ENCODE data around the gene ROS1.

ROS1 gene

DNA sequence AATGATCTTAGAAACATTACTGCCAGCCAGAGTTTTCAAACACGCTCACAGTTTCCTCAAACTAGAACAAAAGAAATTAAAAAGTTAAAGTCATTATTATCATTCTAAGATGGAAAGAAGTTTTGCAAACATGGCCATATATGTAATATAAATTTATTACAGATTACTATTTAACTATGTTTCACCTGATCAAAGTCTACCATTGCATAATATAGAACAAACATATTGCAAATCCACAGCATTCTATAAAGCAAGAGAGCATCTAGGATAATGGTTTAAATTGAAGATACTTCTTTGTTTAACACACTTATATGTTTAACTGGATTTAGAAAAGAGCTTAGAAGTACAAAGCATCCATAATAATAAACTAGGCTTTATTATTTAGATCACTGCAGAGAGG is 30.5 kb upstream of the ROS1 start:
- no peaks in the 10 kb centered on the region for H3K4me1 ChIP-seq (ENCODE audit: control insufficient read depth, insufficient read depth, low read depth, low read length)
- H2AFZ ChIP-seq (ENCODE audit: low read depth, low read length) = no peak overlapping the region
- no peak overlapping the region for H3K23ac ChIP-seq (ENCODE audit: low read length in 2 of 2)
- WGBS = no CpG with 5 or more reads among the region's 1 CpG
- H3K27me3 ChIP-seq (ENCODE audit: control insufficient read depth in 1 of 2, insufficient read depth in 1 of 2, low read length in 2 of 2) = no peaks in the 10 kb centered on the region
- H2BK120ac ChIP-seq (ENCODE audit: low read depth, low read length) = no peak overlapping the region
- no peak overlapping the region for H4K91ac ChIP-seq (ENCODE audit: low read length)
- no peak overlapping the region for H3K4me2 ChIP-seq (ENCODE audit: low read length, poor library complexity, severe bottlenecking)
- no peak overlapping the region for H3K18ac ChIP-seq (ENCODE audit: low read depth in 1 of 2, low read length in 2 of 2)
- H3K4me3 ChIP-seq (ENCODE audit: insufficient read depth in 1 of 2, low read depth in 1 of 2, low read length in 2 of 2) = no peak overlapping the region
- H2BK15ac ChIP-seq (ENCODE audit: low read depth, poor library complexity, severe bottlenecking) = no peak overlapping the region
- no peaks in the 10 kb centered on the region for H3K79me1 ChIP-seq (replicated peaks; ENCODE audit: low read length, poor library complexity, severe bottlenecking)
- H2BK5ac ChIP-seq (ENCODE audit: low read depth, low read length, poor library complexity, severe bottlenecking) = no peak overlapping the region
- DNase-seq = no peak
- no peak overlapping the region for H3K27ac ChIP-seq (ENCODE audit: low read length, poor library complexity, severe bottlenecking)
- no peak overlapping the region for H3K9ac ChIP-seq (ENCODE audit: low read length)
- H3K14ac ChIP-seq (ENCODE audit: low read length in 2 of 2) = no peak overlapping the region
- H4K8ac ChIP-seq (ENCODE audit: low read length) = no peak overlapping the region
- H3K36me3 ChIP-seq (ENCODE audit: control insufficient read depth in 1 of 2, insufficient read depth in 2 of 2, low read depth in 1 of 2, low read length in 2 of 2) = no peaks in the 10 kb centered on the region
- no peak overlapping the region for H3K4ac ChIP-seq (ENCODE audit: low read depth in 1 of 2, low read length in 2 of 2)
- no peak overlapping the region for H2BK12ac ChIP-seq (ENCODE audit: low read length in 2 of 2)
- no peak overlapping the region for H2AK5ac ChIP-seq (ENCODE audit: low read length, severe bottlenecking)
- H3K9me3 ChIP-seq (ENCODE audit: control insufficient read depth, low read length) = no peaks in the 10 kb centered on the region

DNA sequence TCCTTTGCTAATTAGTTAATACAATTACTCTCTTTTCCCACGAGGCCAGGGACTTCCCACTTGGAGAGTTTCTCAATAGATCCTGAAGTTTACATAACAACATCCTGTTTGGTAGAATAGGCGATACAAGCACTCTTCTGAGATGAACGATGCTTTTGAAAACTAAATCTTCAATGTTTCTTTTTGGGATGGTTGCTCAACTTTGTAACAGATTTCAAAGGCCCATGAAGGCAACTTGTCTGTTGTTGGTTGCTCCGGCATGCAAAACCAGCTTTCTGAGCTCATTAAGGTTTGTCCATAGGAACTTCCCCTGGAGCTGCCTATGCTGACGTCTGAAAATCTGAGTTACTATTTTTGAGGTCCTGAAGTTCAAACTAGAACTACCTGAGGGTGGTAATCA is 25.9 kb upstream of the ROS1 start:
- no peak overlapping the region for H3K4me2 ChIP-seq (ENCODE audit: low read length, poor library complexity, severe bottlenecking)
- H3K14ac ChIP-seq (ENCODE audit: low read length in 2 of 2) = no peak overlapping the region
- no peak overlapping the region for H2BK120ac ChIP-seq (ENCODE audit: low read depth, low read length)
- 24% methylated on average over 4 of the region's 5 CpGs for WGBS
- H3K4ac ChIP-seq (ENCODE audit: low read depth in 1 of 2, low read length in 2 of 2) = no peak overlapping the region
- H2BK5ac ChIP-seq (ENCODE audit: low read depth, low read length, poor library complexity, severe bottlenecking) = no peak overlapping the region
- no peaks in the 10 kb centered on the region for H3K79me1 ChIP-seq (replicated peaks; ENCODE audit: low read length, poor library complexity, severe bottlenecking)
- H3K27ac ChIP-seq (ENCODE audit: low read length, poor library complexity, severe bottlenecking) = no peak overlapping the region
- no peak overlapping the region for H3K18ac ChIP-seq (ENCODE audit: low read depth in 1 of 2, low read length in 2 of 2)
- H3K4me3 ChIP-seq (ENCODE audit: insufficient read depth in 1 of 2, low read depth in 1 of 2, low read length in 2 of 2) = no peak overlapping the region
- no peaks in the 10 kb centered on the region for H3K36me3 ChIP-seq (ENCODE audit: control insufficient read depth in 1 of 2, insufficient read depth in 2 of 2, low read depth in 1 of 2, low read length in 2 of 2)
- H4K8ac ChIP-seq (ENCODE audit: low read length) = no peak overlapping the region
- H2AFZ ChIP-seq (ENCODE audit: low read depth, low read length) = no peak overlapping the region
- no peaks in the 10 kb centered on the region for H3K27me3 ChIP-seq (ENCODE audit: control insufficient read depth in 1 of 2, insufficient read depth in 1 of 2, low read length in 2 of 2)
- no peak overlapping the region for H4K91ac ChIP-seq (ENCODE audit: low read length)
- H2BK12ac ChIP-seq (ENCODE audit: low read length in 2 of 2) = no peak overlapping the region
- H3K9ac ChIP-seq (ENCODE audit: low read length) = no peak overlapping the region
- no peak overlapping the region for H2AK5ac ChIP-seq (ENCODE audit: low read length, severe bottlenecking)
- no peak overlapping the region for H2BK15ac ChIP-seq (ENCODE audit: low read depth, poor library complexity, severe bottlenecking)
- DNase-seq = peak; percentile 82
- H3K4me1 ChIP-seq (ENCODE audit: control insufficient read depth, insufficient read depth, low read depth, low read length) = peaks cover 6% of the 10 kb centered on the region
- no peaks in the 10 kb centered on the region for H3K9me3 ChIP-seq (ENCODE audit: control insufficient read depth, low read length)
- no peak overlapping the region for H3K23ac ChIP-seq (ENCODE audit: low read length in 2 of 2)

- peak overlapping the region in 1 of 2 experiments; percentile 23 for H3K4me3 ChIP-seq (ENCODE audit: insufficient read depth in 1 of 2, low read depth in 1 of 2, low read length in 2 of 2)
- H3K27me3 ChIP-seq (ENCODE audit: control insufficient read depth in 1 of 2, insufficient read depth in 1 of 2, low read length in 2 of 2) = no peaks in the 10 kb centered on the region
- H3K18ac ChIP-seq (ENCODE audit: low read depth in 1 of 2, low read length in 2 of 2) = peak overlapping the region in 1 of 2 experiments; percentile 69
- no peaks in the 10 kb centered on the region for H3K36me3 ChIP-seq (ENCODE audit: control insufficient read depth in 1 of 2, insufficient read depth in 2 of 2, low read depth in 1 of 2, low read length in 2 of 2)
- H3K27ac ChIP-seq (ENCODE audit: low read length, poor library complexity, severe bottlenecking) = peak overlapping the region; percentile 66
- no peaks in the 10 kb centered on the region for H3K9me3 ChIP-seq (ENCODE audit: control insufficient read depth, low read length)
- peak overlapping the region; percentile 79 for H2AFZ ChIP-seq (ENCODE audit: low read depth, low read length)
- peak overlapping the region; percentile 98 for H2BK15ac ChIP-seq (ENCODE audit: low read depth, poor library complexity, severe bottlenecking)
- H4K8ac ChIP-seq (ENCODE audit: low read length) = peak overlapping the region; percentile 62
- peak overlapping the region; percentile 27 to 45 for H3K4ac ChIP-seq (ENCODE audit: low read depth in 1 of 2, low read length in 2 of 2)
- no peak overlapping the region for H3K14ac ChIP-seq (ENCODE audit: low read length in 2 of 2)
- no peaks in the 10 kb centered on the region for H3K79me1 ChIP-seq (replicated peaks; ENCODE audit: low read length, poor library complexity, severe bottlenecking)
- H2AK5ac ChIP-seq (ENCODE audit: low read length, severe bottlenecking) = no peak overlapping the region
- peak; percentile 85 for DNase-seq
- peak overlapping the region in 1 of 2 experiments; percentile 58 for H2BK12ac ChIP-seq (ENCODE audit: low read length in 2 of 2)
- H3K9ac ChIP-seq (ENCODE audit: low read length) = peak overlapping the region; percentile 71
- peak overlapping the region; percentile 86 for H2BK5ac ChIP-seq (ENCODE audit: low read depth, low read length, poor library complexity, severe bottlenecking)
- no peak overlapping the region for H4K91ac ChIP-seq (ENCODE audit: low read length)
- peak overlapping the region; percentile 23 for H3K4me2 ChIP-seq (ENCODE audit: low read length, poor library complexity, severe bottlenecking)
- H3K4me1 ChIP-seq (ENCODE audit: control insufficient read depth, insufficient read depth, low read depth, low read length) = peaks cover 6% of the 10 kb centered on the region
- H2BK120ac ChIP-seq (ENCODE audit: low read depth, low read length) = no peak overlapping the region
- H3K23ac ChIP-seq (ENCODE audit: low read length in 2 of 2) = no peak overlapping the region
- 55% methylated on average over 5 of the region's 10 CpGs for WGBS
These were observed 24.1 kb upstream of the ROS1 start for GRCh38 chr6:117449549-117450439.

DNA sequence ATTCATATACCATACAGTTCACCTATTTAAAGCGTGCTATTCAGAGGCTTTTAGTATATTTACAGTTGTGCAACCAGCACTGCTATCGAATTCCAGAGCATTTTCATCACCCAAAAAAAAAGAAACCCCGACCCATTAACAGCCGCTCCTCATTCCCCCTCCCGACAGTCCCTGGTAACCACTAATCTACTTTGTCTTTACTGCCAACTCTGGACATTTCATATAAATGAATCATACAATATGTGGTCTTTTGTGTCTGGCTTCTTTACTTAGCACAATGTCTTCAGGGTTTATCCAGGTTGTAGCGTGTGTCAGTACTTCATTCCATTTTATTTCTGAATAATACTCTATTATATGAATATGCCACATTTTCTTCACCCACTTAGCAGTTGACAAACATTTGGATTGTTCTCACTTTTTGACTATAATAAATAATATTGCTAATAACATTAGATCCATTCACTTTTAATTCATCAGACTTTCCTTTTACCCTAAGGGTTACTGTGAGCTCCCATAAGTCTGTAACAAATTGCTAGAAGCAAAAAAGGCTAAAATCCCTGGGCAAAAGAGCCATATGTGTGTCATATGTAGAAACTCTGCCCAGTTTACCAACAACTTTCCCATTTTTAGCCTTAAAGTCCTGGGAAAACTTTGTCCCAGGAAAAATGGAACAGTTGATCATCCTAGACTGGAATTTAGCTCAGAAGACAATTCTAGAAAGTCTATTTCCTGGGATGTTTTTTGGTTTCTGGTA is 23.2 kb upstream of the ROS1 start:
- Histone ChIP-seq H3K4me2 (ENCODE audit: low read length, poor library complexity, severe bottlenecking) (no peak overlapping the region), H3K23ac (ENCODE audit: low read length in 2 of 2) (no peak overlapping the region), H3K27me3 (ENCODE audit: control insufficient read depth in 1 of 2, insufficient read depth in 1 of 2, low read length in 2 of 2) (no peaks in the 10 kb centered on the region), H2AK5ac (ENCODE audit: low read length, severe bottlenecking) (no peak overlapping the region), H2AFZ (ENCODE audit: low read depth, low read length) (no peak overlapping the region), H3K14ac (ENCODE audit: low read length in 2 of 2) (no peak overlapping the region), H3K4me1 (ENCODE audit: control insufficient read depth, insufficient read depth, low read depth, low read length) (peaks cover 6% of the 10 kb centered on the region), H2BK120ac (ENCODE audit: low read depth, low read length) (no peak overlapping the region), H3K79me1 (replicated peaks; ENCODE audit: low read length, poor library complexity, severe bottlenecking) (no peaks in the 10 kb centered on the region), H3K18ac (ENCODE audit: low read depth in 1 of 2, low read length in 2 of 2) (no peak overlapping the region), H3K27ac (ENCODE audit: low read length, poor library complexity, severe bottlenecking) (peak overlapping the region; percentile 96), H2BK12ac (ENCODE audit: low read length in 2 of 2) (no peak overlapping the region), H3K9me3 (ENCODE audit: control insufficient read depth, low read length) (no peaks in the 10 kb centered on the region), H4K91ac (ENCODE audit: low read length) (no peak overlapping the region), H3K36me3 (ENCODE audit: control insufficient read depth in 1 of 2, insufficient read depth in 2 of 2, low read depth in 1 of 2, low read length in 2 of 2) (no peaks in the 10 kb centered on the region), H3K4me3 (ENCODE audit: insufficient read depth in 1 of 2, low read depth in 1 of 2, low read length in 2 of 2) (no peak overlapping the region), H2BK5ac (ENCODE audit: low read depth, low read length, poor library complexity, severe bottlenecking) (peak overlapping the region; percentile 90), H3K9ac (ENCODE audit: low read length) (peak overlapping the region; percentile 71), H2BK15ac (ENCODE audit: low read depth, poor library complexity, severe bottlenecking) (no peak overlapping the region), H3K4ac (ENCODE audit: low read depth in 1 of 2, low read length in 2 of 2) (no peak overlapping the region), H4K8ac (ENCODE audit: low read length) (no peak overlapping the region)
- 3% methylated on average over 2 of the region's 6 CpGs for WGBS
- DNase-seq = peak; percentile 89
